IPS-15b (cell line): ENCODE results near the gene ITGB6.
"Not testable (repeated sequence)": the region's sequence is repeated elsewhere in the genome, so short reads cannot be mapped to it uniquely, and the experiment has no call there.

Source experiments
- H3K27me3 ChIP-seq: one replicate; pipeline ENCODE4 v1.6.1; 2013; ENCODE audit warnings: low read length; ENCODE audit not compliant: control insufficient read depth, insufficient read depth
- H3K36me3 ChIP-seq: one replicate; pipeline ENCODE4 v1.6.1; 2013; ENCODE audit warnings: low read length; ENCODE audit not compliant: control insufficient read depth, insufficient read depth
- H3K4me1 ChIP-seq: one replicate; pipeline ENCODE4 v1.6.1; 2013; ENCODE audit warnings: mild to moderate bottlenecking, low read length; ENCODE audit not compliant: control insufficient read depth, insufficient read depth
- H3K4me3 ChIP-seq: one replicate; pipeline ENCODE4 v1.5.1; 2013; ENCODE audit warnings: low read depth, low read length
- H3K9ac ChIP-seq: one replicate; pipeline ENCODE4 v1.6.1; 2013; ENCODE audit warnings: low read depth, mild to moderate bottlenecking, low read length
- H3K9me3 ChIP-seq: one replicate; pipeline ENCODE4 v1.6.1; 2013; ENCODE audit warnings: mild to moderate bottlenecking, low read length; ENCODE audit not compliant: control insufficient read depth, insufficient read depth

Gene ITGB6

DNA sequence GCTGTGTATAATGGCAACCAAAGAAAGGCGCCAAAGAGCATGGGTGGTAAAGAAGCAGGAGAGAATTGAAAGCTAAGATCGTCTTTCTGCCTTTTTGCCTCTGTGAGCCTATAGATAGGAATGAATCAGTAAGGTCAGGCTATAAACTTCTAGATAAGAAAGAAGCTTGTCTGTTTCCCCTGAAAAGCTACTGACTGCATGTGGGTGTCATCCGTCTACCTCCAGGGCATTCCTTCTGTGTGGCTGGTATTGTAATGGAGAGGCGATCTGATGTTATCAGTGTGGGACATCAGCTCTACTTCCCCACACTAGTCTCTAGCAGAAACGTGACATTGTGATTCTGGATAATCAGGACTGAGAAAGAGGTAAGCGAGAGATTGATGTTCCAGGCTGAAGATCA is 74.2 kb downstream of the ITGB6 start:
- Histone ChIP-seq H3K36me3 (no peaks in the 10 kb centered on the region), H3K9ac (no peak overlapping the region), H3K9me3 (no peaks in the 10 kb centered on the region), H3K4me1 (no peaks in the 10 kb centered on the region), H3K4me3 (no peak overlapping the region), H3K27me3 (no peaks in the 10 kb centered on the region)

- Histone ChIP-seq H3K36me3 (no peaks in the 10 kb centered on the region), H3K4me1 (no peaks in the 10 kb centered on the region), H3K9ac (no peak overlapping the region), H3K4me3 (no peak overlapping the region), H3K27me3 (no peaks in the 10 kb centered on the region), H3K9me3 (no peaks in the 10 kb centered on the region)
Measured at GRCh38 chr2:160125366-160125765, 74.7 kb downstream of the ITGB6 start.

GRCh38 chr2:160124571-160124970 is 75.5 kb downstream of the ITGB6 start:
- no peaks in the 10 kb centered on the region for H3K4me1 ChIP-seq
- no peaks in the 10 kb centered on the region for H3K9me3 ChIP-seq
- H3K4me3 ChIP-seq = no peak overlapping the region
- H3K36me3 ChIP-seq = no peaks in the 10 kb centered on the region
- no peak overlapping the region for H3K9ac ChIP-seq
- no peaks in the 10 kb centered on the region for H3K27me3 ChIP-seq

- not testable (repeated sequence) for H3K4me1 ChIP-seq, H3K27me3 ChIP-seq, H3K4me3 ChIP-seq, H3K9ac ChIP-seq, H3K36me3 ChIP-seq, H3K9me3 ChIP-seq
Measured at GRCh38 chr2:160114721-160115120, 85.4 kb downstream of the ITGB6 start.

DNA sequence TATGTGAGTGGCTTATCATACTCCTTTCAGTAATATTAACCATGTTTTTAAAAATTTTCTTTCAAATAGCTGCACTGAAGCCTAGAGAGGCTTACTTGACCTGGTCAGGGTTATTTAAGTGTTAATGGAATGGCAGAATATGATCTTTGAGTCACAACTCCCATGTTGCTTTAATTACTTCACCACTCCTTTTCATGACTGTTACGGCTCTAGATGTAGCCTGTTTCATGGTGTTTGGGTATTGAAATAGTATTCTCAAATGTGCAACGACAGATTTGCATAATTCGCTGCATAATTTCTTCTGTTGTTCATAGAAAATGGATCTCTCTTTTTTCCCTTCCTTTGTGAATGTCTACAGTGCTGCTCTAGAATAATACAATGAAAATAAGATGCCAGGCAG is 86.1 kb downstream of the ITGB6 start:
- H3K9ac ChIP-seq = no peak overlapping the region
- no peak overlapping the region for H3K4me3 ChIP-seq
- no peaks in the 10 kb centered on the region for H3K9me3 ChIP-seq
- H3K4me1 ChIP-seq = no peaks in the 10 kb centered on the region
- H3K36me3 ChIP-seq = no peaks in the 10 kb centered on the region
- H3K27me3 ChIP-seq = no peaks in the 10 kb centered on the region

DNA sequence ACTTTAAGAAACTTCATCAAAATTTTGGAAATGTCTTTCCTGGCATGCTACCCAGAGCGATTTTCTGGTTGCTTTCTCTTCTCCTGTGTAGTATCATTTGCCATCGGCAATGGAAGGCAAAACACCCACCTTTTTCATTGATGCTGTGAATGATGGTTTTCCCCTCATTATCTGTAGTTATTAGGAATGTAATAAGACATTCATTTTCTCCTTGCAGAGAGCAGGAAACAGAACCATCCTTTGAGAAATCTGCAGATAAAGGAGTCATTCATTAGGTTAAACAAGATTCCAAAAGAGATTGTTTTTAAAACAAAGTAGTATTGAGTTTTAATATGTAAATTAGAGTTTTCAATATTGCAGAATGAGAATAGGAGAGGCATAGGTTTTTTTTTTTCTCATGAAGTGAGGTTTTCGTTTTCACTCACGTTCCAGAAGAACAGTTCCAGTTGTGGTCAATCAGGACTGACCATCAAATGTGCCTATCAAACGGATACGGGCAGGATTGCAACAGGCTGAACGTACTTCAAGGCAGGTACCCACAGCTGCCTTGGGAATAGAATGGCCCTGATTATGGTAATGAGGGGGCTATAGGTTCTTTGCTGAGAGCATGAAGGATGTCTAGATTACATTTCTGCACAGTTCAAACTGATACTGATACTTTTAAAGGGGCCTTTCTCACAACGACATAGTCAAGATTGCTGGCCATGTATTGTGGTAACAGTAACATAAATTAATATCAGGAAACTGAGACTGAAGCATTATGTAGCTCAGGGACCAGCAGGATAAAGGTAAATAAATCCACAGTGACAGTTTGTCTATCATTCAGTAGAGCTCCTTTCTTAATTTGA is 87.9 kb downstream of the ITGB6 start:
- no peaks in the 10 kb centered on the region for H3K36me3 ChIP-seq
- no peak overlapping the region for H3K9ac ChIP-seq
- H3K27me3 ChIP-seq = no peaks in the 10 kb centered on the region
- no peaks in the 10 kb centered on the region for H3K4me1 ChIP-seq
- H3K9me3 ChIP-seq = no peaks in the 10 kb centered on the region
- H3K4me3 ChIP-seq = no peak overlapping the region

DNA sequence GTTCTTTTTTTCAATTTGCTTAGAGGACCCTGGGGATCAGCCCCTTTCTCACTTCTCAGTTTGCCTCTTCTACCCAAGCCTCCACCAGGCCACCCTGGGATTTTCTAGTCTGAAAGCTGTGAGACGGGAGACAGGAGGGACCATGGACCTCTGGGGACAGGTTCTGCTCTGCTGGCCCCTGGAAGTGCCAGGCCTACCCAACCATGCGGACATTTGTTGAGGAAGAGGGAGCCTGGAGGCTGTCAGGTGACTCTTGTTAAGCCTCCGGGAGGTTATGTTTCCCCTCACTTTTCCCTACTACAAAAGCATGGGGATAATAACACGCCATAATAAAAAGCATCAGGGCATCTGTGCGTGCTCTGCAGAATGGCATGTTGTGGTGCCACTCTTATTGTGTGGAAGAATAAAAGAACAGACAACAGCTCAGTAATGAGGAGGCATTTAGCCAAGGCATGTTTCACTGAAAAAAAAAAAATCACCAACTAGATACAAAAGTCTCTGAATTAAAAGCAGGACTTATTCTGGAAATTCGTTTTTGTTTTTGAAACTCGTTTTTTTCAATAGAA is 89.3 kb downstream of the ITGB6 start:
- no peaks in the 10 kb centered on the region for H3K36me3 ChIP-seq
- no peaks in the 10 kb centered on the region for H3K4me1 ChIP-seq
- no peaks in the 10 kb centered on the region for H3K27me3 ChIP-seq
- H3K4me3 ChIP-seq = no peak overlapping the region
- H3K9ac ChIP-seq = no peak overlapping the region
- H3K9me3 ChIP-seq = no peaks in the 10 kb centered on the region

- Histone ChIP-seq H3K9me3 (no peaks in the 10 kb centered on the region), H3K4me1 (no peaks in the 10 kb centered on the region), H3K27me3 (no peaks in the 10 kb centered on the region), H3K9ac (no peak overlapping the region), H3K36me3 (no peaks in the 10 kb centered on the region), H3K4me3 (no peak overlapping the region)
Measured at GRCh38 chr2:160109939-160110673, 90.0 kb downstream of the ITGB6 start.

DNA sequence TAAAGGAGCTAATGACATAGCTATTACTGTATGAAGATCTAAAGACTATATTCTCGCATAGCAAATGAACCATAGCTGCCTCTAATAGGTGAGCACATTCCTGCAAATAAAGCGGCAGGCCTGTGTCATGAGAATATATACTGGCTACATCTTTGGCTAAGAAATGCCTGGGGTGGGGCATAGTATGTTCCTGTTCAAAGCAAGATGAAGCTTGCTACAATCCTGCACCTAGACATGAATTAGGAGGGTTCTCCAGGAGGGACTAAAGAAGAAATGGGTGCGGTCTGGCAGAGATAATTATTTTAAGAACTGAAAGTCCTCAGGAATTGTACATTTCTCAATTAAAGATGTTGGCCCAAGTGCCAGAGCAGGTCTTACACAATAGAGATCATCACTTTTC is 90.8 kb downstream of the ITGB6 start:
- Histone ChIP-seq H3K9ac (no peak overlapping the region), H3K4me3 (no peak overlapping the region), H3K36me3 (no peaks in the 10 kb centered on the region), H3K27me3 (no peaks in the 10 kb centered on the region), H3K4me1 (no peaks in the 10 kb centered on the region), H3K9me3 (no peaks in the 10 kb centered on the region)

DNA sequence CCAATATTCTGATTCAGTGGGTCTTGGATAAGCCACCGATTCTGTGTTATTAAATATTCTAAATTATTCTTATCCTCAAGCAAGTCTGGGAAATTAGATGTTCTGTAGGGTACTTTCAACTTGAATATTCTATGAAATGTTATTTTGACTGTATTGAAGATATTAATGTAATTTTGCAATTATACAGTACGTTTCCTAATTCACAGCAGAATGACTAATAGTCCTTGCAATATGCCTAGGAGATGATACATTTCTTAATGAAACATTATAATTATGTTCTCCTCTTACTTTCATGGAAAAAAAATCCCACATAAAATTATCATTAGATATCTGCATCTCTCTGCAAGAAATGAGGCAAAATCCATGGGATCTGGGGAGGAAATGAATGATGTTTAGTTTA is 91.4 kb downstream of the ITGB6 start:
- no peak overlapping the region for H3K4me3 ChIP-seq
- no peaks in the 10 kb centered on the region for H3K9me3 ChIP-seq
- no peaks in the 10 kb centered on the region for H3K27me3 ChIP-seq
- H3K9ac ChIP-seq = no peak overlapping the region
- no peaks in the 10 kb centered on the region for H3K36me3 ChIP-seq
- H3K4me1 ChIP-seq = no peaks in the 10 kb centered on the region

- no peak overlapping the region for H3K9ac ChIP-seq
- H3K27me3 ChIP-seq = no peaks in the 10 kb centered on the region
- no peaks in the 10 kb centered on the region for H3K36me3 ChIP-seq
- no peaks in the 10 kb centered on the region for H3K4me1 ChIP-seq
- no peaks in the 10 kb centered on the region for H3K9me3 ChIP-seq
- no peak overlapping the region for H3K4me3 ChIP-seq
Measured at GRCh38 chr2:160105366-160105765, 94.7 kb downstream of the ITGB6 start.

DNA sequence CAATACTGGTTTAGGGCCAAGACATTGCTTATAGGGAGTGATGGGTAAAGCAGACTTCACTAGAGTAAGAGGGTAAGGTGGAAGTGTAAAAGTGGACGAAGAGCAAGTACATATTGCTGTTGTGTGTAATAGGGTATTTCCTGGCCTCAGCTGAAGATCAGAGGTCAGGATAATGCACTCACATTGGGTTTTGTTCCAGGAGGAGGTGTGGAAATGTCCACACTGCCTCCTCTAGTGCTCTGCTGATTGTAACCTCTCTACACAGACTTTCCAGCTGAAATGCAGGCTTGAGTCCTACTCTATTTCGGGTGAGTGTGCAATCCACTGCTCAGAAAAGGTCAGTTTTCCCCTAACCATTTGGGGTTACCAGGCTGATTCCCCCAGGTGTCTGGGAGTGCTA is 96.0 kb downstream of the ITGB6 start:
- H3K9ac ChIP-seq = no peak overlapping the region
- H3K4me1 ChIP-seq = no peaks in the 10 kb centered on the region
- H3K4me3 ChIP-seq = no peak overlapping the region
- no peaks in the 10 kb centered on the region for H3K9me3 ChIP-seq
- no peaks in the 10 kb centered on the region for H3K36me3 ChIP-seq
- no peaks in the 10 kb centered on the region for H3K27me3 ChIP-seq
